Naive thymus-derived CD4-positive, alpha-beta T cell (primary cell): Measurements from ENCODE around the gene NFX1. TPM values are rescaled to one million over a fixed set of nuclear protein-coding genes. Genes with fewer than 3 reads are reported as not detected.

Source experiments
- ATAC-seq: fragments of 150-1000 bp; cut with Tn5 transposase; 2 replicates; pipeline ENCODE4 v1.10.0; 2021; ENCODE audit warnings: mild to moderate bottlenecking, moderate library complexity
- CTCF ChIA-PET: fragments of 350-600 bp; sonication (Branson Sonifier 250); formaldehyde crosslinking; loops from one replicate; lab custom pipeline; 2021; ENCODE audit warnings: antibody characterized with exemption; lab: Charles Lee
- POLR2A ChIA-PET: fragments of 350-600 bp; sonication (Branson Sonifier 250); formaldehyde crosslinking; loops from one replicate; lab custom pipeline; 2021; ENCODE audit warnings: antibody characterized with exemption, inconsistent platforms; lab: Charles Lee
- DNase-seq, 9 donors: peaks; one replicate each; pipeline versions ENCODE4 v3.0.0 to v3.0.0-alpha.2; 2020 to 2022; ENCODE audit warnings: mixed read lengths in 1 of 9
- H3K27ac ChIP-seq: one replicate; pipeline ENCODE4 v1.7.0; 2013; ENCODE audit warnings: mild to moderate bottlenecking, low read depth, low read length, moderate library complexity
- H3K27me3 ChIP-seq, 2 donors: one replicate each; pipeline ENCODE4 v1.7.0; 2013; ENCODE audit warnings: low read length in 2 of 2, mild to moderate bottlenecking in 2 of 2, moderate library complexity in 2 of 2; ENCODE audit not compliant: control insufficient read depth in 2 of 2, insufficient read depth in 2 of 2
- H3K36me3 ChIP-seq, 3 experiments: 1 replicate in 2 of 3; 2 replicates in 1 of 3; pipeline ENCODE4 v1.7.0; 2013; ENCODE audit warnings: low read length in 3 of 3, mild to moderate bottlenecking in 3 of 3, moderate library complexity in 1 of 3; ENCODE audit not compliant: insufficient read depth in 3 of 3, control insufficient read depth in 2 of 3
- H3K4me1 ChIP-seq, 2 donors: one replicate each; pipeline ENCODE4 v1.7.0; 2013; ENCODE audit warnings: low read length in 2 of 2, mild to moderate bottlenecking in 2 of 2, moderate library complexity in 1 of 2; ENCODE audit not compliant: control insufficient read depth in 2 of 2, insufficient read depth in 2 of 2
- H3K4me3 ChIP-seq: 2 replicates; pipeline ENCODE4 v1.7.0; 2013; ENCODE audit warnings: mild to moderate bottlenecking, low read length
- H3K9me3 ChIP-seq, 3 experiments: 1 replicate in 2 of 3; 2 replicates in 1 of 3; pipeline ENCODE4 v1.7.0; 2013; ENCODE audit warnings: low read length in 3 of 3; ENCODE audit not compliant: control insufficient read depth in 2 of 3
- H3K27ac Mint-ChIP-seq, 9 donors: one replicate each; pipeline ENCODE4 v1.8.0; 2020 to 2022; ENCODE audit warnings: mixed read lengths in 9 of 9, mild to moderate bottlenecking in 8 of 9, moderate library complexity in 5 of 9, inconsistent platforms in 2 of 9
- H3K27me3 Mint-ChIP-seq, 5 donors: one replicate each; pipeline ENCODE4 v1.8.0; 2021 to 2022; ENCODE audit warnings: mixed read lengths in 5 of 5, mild to moderate bottlenecking in 1 of 5
- H3K36me3 Mint-ChIP-seq, 5 donors: one replicate each; pipeline ENCODE4 v1.8.0; 2020 to 2022; ENCODE audit warnings: mixed read lengths in 5 of 5, mild to moderate bottlenecking in 3 of 5, inconsistent platforms in 1 of 5
- H3K4me1 Mint-ChIP-seq, 7 donors: one replicate each; pipeline ENCODE4 v1.8.0; 2020 to 2022; ENCODE audit warnings: mixed read lengths in 7 of 7, mild to moderate bottlenecking in 3 of 7, inconsistent platforms in 1 of 7
- H3K4me3 Mint-ChIP-seq, 10 donors: one replicate each; pipeline ENCODE4 v1.8.0; 2020 to 2022; ENCODE audit warnings: mild to moderate bottlenecking in 10 of 10, mixed read lengths in 10 of 10, moderate library complexity in 6 of 10, inconsistent platforms in 2 of 10
- H3K9me3 Mint-ChIP-seq, 11 donors: one replicate each; pipeline ENCODE4 v1.8.0; 2020 to 2022; ENCODE audit warnings: mixed read lengths in 11 of 11, mild to moderate bottlenecking in 4 of 11, inconsistent platforms in 1 of 11, moderate library complexity in 1 of 11
- intact Hi-C, 2 donors: fragments of 100-400 bp; cut with micrococcal nuclease; formaldehyde crosslinking; loops; one replicate each; pipeline ENCODE4 v1.15.1; 2023
- polyA plus RNA-seq, 2 donors: library from polyadenylated mRNA; unstranded; fragments of 300-500 nt; fragmentation: Illumina TruSeq; gene quantifications; one replicate each; pipeline ENCODE4 v1.2.3, GENCODE V29; 2021
- total RNA-seq, 6 experiments: library from RNA in 5 of 6; stranded (reverse) in 5 of 6; gene quantifications; 1 replicate in 5 of 6; 2 replicates in 1 of 6; pipeline ENCODE4 v1.2.3 and lab custom pipeline; 2021 to 2026

The NFX1 gene
- 10 to 100 TPM; 39.8 to 65.4 (median 43.6) TPM for total RNA-seq
- 10 to 100 TPM; 30.1 to 49.3 TPM for polyA plus RNA-seq
- total RNA-seq (lab: John Stamatoyannopoulos, UW), result 105 reads per million, percentile 85 among the genes with 10 or more reads in this experiment

DNA sequence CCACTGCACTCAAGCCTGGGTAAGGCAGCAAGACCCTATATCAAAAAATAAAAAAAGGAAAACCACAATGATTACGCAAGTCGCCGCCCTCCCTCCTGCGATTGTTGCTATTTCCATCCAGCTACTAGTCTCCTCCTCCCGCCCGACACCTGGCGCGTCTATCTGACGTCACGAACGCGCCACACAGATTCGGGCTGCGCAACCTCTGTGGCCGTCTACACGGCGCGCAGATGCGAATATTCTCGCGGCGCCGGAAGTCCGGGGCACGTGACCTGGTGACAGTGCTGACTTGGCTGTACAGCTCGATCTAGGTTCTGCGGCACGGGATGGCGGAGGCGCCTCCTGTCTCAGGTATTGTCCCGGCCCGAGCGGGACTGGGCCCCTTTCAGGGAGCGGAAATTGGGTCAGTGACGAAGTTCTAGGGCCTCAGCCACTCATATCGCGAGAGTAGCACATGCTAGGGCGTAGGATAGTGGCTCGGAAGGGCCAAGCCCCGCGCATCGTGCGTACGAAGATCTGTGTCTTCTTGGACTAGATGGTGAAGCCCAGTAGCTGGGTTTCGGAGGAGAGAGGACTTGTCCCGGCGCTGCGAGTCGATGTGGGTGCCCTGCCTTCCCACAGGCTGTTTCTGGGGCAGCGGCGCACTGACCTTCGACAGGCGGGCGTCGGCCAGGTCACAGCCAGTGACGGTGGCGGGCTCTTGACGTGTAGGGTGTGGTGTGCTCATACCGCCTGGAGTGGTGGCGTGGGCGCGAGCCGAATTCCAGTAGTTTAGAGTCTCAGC, at the start of gene NFX1:
Gene NFX1 (plus strand): TSS at position 270 of the 784 bp plus-strand sequence. CDS start 57 bp downstream, at position 327.
- Histone ChIP-seq H3K4me3 (peak within 1 kb of the TSS; percentile 76), H3K4me1 (peaks cover 11 to 49% of the 10 kb centered on the region in 2 donors), H3K9me3 (no peaks in the 10 kb centered on the region), H3K36me3 (peaks cover 0 to 24% (median 9%) of the 10 kb centered on the region in 3 experiments), H3K27me3 (no peaks in the 10 kb centered on the region), H3K27ac (peak within 1 kb of the TSS; percentile 93)
- intact Hi-C loops, result loop anchor here (1.0 to 10.0 kb wide), 17 partner anchors 16 to 1168 kb away; partner anchors contain the start of genes APTX (in 2 of the 2), BAG1 (in 2 of the 2), DNAJA1 (in 2 of the 2) and SMU1 (in 2 of the 2)
- peak; percentile 94 to 100 (median 99) for DNase-seq
- ChIA-PET CTCF (interaction anchor here (0.9 to 1.7 kb wide), 4 partner anchors 12 to 125 kb away, joined by 3 to 6 read pairs (median 3); partner anchors contain the start of gene CHMP5), POLR2A (interaction anchor here (0.5 to 2.7 kb wide), 31 partner anchors 8 to 1856 kb away, joined by 3 to 29 read pairs (median 3); partner anchors contain the start of genes AQP3, BAG1, CHMP5 and DNAJA1)
- peak; percentile 89 for ATAC-seq
- H3K36me3 Mint-ChIP-seq, result peaks cover 12 to 28% (median 19%) of the 10 kb centered on the region in 5 donors
- H3K27me3 Mint-ChIP-seq, result peaks cover 0 to 4% (median 0%) of the 10 kb centered on the region in 5 donors
- H3K27ac Mint-ChIP-seq, result peak within 1 kb of the TSS; percentile 96 to 100 (median 99)
- peak within 1 kb of the TSS; percentile 83 to 99 (median 94) for H3K4me3 Mint-ChIP-seq
- peaks cover 36 to 72% (median 58%) of the 10 kb centered on the region in 7 donors for H3K4me1 Mint-ChIP-seq
- peaks cover 0 to 4% (median 0%) of the 10 kb centered on the region in 11 donors for H3K9me3 Mint-ChIP-seq

DNA sequence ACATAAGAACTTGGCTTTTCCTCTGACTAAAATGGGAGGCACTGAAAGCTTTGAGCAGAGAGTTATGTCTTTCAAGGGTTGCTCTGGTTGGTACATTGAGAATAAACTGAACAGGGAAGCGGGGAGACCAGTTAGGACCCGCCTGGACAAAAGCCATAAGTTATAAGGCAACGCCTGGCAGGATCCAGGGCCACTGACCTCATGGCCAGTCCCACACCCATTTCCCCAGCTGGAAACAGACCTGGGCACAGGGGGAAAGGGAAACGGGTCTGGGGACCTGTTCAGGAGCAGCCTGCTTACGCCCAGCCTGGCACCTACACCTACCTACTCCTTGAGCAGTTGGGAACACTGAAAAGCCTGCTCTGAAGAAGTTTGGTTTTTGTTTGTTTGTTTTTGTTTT, 49.0 kb upstream of the NFX1 start:
- Histone ChIP-seq H3K27ac (no peak overlapping the region), H3K4me3 (no peak overlapping the region), H3K9me3 (no peaks in the 10 kb centered on the region), H3K27me3 (no peaks in the 10 kb centered on the region), H3K36me3 (no peaks in the 10 kb centered on the region), H3K4me1 (no peaks in the 10 kb centered on the region)
- no peak for ATAC-seq
- Mint-ChIP-seq H3K36me3 (no peaks in the 10 kb centered on the region), H3K9me3 (no peaks in the 10 kb centered on the region), H3K27me3 (peaks cover 0 to 6% (median 0%) of the 10 kb centered on the region in 5 donors), H3K27ac (no peak overlapping the region), H3K4me3 (no peak overlapping the region), H3K4me1 (peaks cover 4 to 11% (median 6%) of the 10 kb centered on the region in 7 donors)
- intact Hi-C loops, result no loop called here
- ChIA-PET POLR2A (no interaction called here), CTCF (no interaction called here)
- no peak for DNase-seq

DNA sequence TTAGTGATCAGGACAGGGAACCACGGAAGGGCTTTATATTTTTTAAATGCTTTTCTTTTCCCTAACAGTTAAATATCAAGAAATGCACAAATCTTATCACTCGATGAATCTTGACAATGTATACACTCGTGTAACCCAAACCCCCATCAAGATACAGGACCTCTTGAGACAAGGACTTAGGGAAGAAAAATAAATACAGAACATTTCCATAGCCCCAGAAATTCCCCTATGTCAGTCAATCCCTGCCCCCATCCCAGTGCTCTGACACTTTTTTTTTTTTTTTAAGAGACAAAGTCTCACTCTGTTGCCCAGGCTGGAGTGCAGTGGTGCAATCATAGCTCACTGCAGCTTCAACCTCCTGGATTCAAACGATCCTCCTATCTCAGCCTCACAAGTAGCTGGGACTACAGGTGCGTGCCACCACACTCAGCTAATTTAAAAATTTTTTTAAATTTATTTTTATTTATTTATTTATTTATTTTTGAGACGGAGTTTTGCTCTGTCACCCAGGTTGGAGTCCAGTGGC, 47.6 kb upstream of the NFX1 start:
- Histone ChIP-seq H3K27me3 (no peaks in the 10 kb centered on the region), H3K4me3 (no peak overlapping the region), H3K36me3 (no peaks in the 10 kb centered on the region), H3K4me1 (no peaks in the 10 kb centered on the region), H3K9me3 (no peaks in the 10 kb centered on the region), H3K27ac (no peak overlapping the region)
- H3K27me3 Mint-ChIP-seq, result peaks cover 0 to 6% (median 0%) of the 10 kb centered on the region in 5 donors
- H3K36me3 Mint-ChIP-seq, result peaks cover 2 to 9% (median 5%) of the 10 kb centered on the region in 5 donors
- H3K27ac Mint-ChIP-seq, result no peak overlapping the region
- POLR2A ChIA-PET, result no interaction called here
- intact Hi-C loops, result no loop called here
- peaks cover 4 to 11% (median 6%) of the 10 kb centered on the region in 7 donors for H3K4me1 Mint-ChIP-seq
- no peak overlapping the region for H3K4me3 Mint-ChIP-seq
- H3K9me3 Mint-ChIP-seq, result no peaks in the 10 kb centered on the region
- CTCF ChIA-PET, result no interaction called here
- no peak for DNase-seq
- no peak for ATAC-seq

DNA sequence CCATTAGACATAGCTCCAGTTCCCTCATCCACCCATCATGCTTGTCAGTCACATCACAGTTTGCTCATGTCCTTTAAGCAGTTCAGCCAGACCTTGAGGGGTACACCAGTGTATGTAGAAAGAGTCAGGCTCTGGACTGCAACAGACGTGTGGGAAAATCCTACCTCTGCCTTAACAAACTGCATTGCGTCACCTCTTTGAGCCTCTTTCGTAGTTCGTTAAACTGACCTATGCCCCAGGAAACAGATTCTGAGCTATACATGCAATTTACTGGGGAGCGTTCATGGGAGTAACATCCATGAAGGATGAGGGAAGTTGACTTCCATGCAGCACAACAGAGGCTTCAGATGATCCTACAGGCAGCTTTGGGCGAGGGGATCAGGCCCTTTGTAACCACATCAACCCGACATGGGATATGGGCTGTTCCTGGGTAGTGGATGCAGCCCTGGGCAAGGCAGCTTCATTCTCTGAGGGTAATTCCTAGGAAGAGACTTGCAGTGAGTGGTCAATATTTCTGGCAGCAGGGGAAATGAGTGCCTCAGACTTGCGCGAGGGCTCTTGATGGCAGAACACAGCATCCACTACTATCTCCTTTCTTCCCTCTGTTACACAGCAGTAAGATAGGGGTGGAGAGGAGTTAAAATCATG, 46.1 kb upstream of the NFX1 start:
- intact Hi-C loops, result no loop called here
- Histone ChIP-seq H3K4me3 (no peak overlapping the region), H3K4me1 (no peaks in the 10 kb centered on the region), H3K27me3 (no peaks in the 10 kb centered on the region), H3K27ac (no peak overlapping the region), H3K36me3 (peaks cover 0 to 8% (median 0%) of the 10 kb centered on the region in 3 experiments), H3K9me3 (no peaks in the 10 kb centered on the region)
- Mint-ChIP-seq H3K4me1 (peaks cover 4 to 11% (median 6%) of the 10 kb centered on the region in 7 donors), H3K27me3 (peaks cover 0 to 6% (median 0%) of the 10 kb centered on the region in 5 donors), H3K9me3 (no peaks in the 10 kb centered on the region), H3K27ac (no peak overlapping the region), H3K36me3 (peaks cover 3 to 19% (median 8%) of the 10 kb centered on the region in 5 donors), H3K4me3 (no peak overlapping the region)
- DNase-seq, result no peak
- CTCF ChIA-PET, result no interaction called here
- POLR2A ChIA-PET, result no interaction called here
- no peak for ATAC-seq

DNA sequence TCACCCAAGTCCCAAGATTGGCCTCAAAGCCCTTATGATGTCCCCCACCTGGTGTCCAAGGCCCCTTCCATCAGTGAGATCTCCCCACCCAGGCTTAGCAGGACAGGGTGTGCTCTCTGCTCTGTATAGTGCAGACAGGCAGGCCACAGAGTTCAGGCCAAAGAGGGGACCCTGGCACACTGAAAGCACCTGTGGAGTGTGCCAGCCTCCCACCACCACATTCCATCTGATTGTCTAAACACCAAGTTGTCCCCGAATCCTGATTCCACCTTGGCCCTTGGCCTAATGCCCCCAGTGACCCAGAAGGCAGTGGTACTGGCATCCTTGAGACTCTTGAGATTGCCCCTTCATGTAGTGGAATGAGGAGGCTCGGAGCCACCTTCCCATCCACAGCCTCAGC, 45.0 kb upstream of the NFX1 start:
- CTCF ChIA-PET, result no interaction called here
- no peak overlapping the region for H3K27ac ChIP-seq
- DNase-seq (no peak), ATAC-seq (no peak)
- no peaks in the 10 kb centered on the region for H3K27me3 ChIP-seq
- intact Hi-C loops, result no loop called here
- H3K9me3 ChIP-seq, result no peaks in the 10 kb centered on the region
- POLR2A ChIA-PET, result no interaction called here
- H3K4me3 ChIP-seq, result no peak overlapping the region
- H3K27ac Mint-ChIP-seq, result no peak overlapping the region
- no peaks in the 10 kb centered on the region for H3K9me3 Mint-ChIP-seq
- peaks cover 0 to 9% (median 0%) of the 10 kb centered on the region in 3 experiments for H3K36me3 ChIP-seq
- no peak overlapping the region for H3K4me3 Mint-ChIP-seq
- H3K4me1 Mint-ChIP-seq, result peaks cover 0 to 12% (median 0%) of the 10 kb centered on the region in 7 donors
- peaks cover 3 to 19% (median 8%) of the 10 kb centered on the region in 5 donors for H3K36me3 Mint-ChIP-seq
- peaks cover 0 to 6% (median 0%) of the 10 kb centered on the region in 5 donors for H3K27me3 Mint-ChIP-seq
- no peaks in the 10 kb centered on the region for H3K4me1 ChIP-seq

DNA sequence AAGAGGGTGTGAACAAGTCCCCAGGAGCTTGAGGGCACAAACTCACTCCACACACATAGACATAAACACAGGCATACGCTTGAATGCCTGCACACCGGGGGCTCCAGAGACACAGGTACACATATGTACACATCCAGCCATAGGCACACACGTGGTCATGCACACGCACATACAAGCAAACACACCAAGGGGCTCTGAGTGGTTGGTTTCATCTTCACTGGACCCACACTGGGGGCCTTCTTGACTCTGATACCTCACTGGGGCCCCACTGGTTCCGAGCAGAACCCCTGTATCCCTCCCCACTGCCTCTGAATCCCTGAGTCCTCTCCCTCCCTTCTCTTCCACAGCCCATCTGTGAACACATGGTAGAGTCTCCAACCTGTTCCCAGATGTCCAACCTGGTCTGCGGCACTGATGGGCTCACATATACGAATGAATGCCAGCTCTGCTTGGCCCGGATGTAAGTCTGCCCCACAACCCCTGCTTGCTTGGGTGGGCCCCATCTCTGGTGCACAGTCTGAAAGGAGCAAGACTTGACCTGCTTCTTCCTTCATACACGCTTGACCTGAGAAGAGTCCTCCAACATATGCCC, 44.0 kb upstream of the NFX1 start:
- no peaks in the 10 kb centered on the region for H3K27me3 Mint-ChIP-seq

More for the DNA sequence above, 44.0 kb upstream of the NFX1 start:
- H3K9me3 Mint-ChIP-seq, result no peaks in the 10 kb centered on the region
- no peak overlapping the region for H3K27ac Mint-ChIP-seq
- intact Hi-C loops, result no loop called here
- H3K4me1 Mint-ChIP-seq, result peaks cover 0 to 12% (median 0%) of the 10 kb centered on the region in 7 donors
- CTCF ChIA-PET, result no interaction called here
- POLR2A ChIA-PET, result no interaction called here
- DNase-seq (no peak), ATAC-seq (no peak)
- Histone ChIP-seq H3K27me3 (no peaks in the 10 kb centered on the region), H3K9me3 (no peaks in the 10 kb centered on the region), H3K4me1 (no peaks in the 10 kb centered on the region), H3K4me3 (no peak overlapping the region), H3K27ac (no peak overlapping the region), H3K36me3 (peaks cover 0 to 13% (median 0%) of the 10 kb centered on the region in 3 experiments)
- H3K4me3 Mint-ChIP-seq, result no peak overlapping the region
- peaks cover 3 to 19% (median 8%) of the 10 kb centered on the region in 5 donors for H3K36me3 Mint-ChIP-seq
